ENCODE measurements around the gene TRPM2.

TRPM2 gene

DNA sequence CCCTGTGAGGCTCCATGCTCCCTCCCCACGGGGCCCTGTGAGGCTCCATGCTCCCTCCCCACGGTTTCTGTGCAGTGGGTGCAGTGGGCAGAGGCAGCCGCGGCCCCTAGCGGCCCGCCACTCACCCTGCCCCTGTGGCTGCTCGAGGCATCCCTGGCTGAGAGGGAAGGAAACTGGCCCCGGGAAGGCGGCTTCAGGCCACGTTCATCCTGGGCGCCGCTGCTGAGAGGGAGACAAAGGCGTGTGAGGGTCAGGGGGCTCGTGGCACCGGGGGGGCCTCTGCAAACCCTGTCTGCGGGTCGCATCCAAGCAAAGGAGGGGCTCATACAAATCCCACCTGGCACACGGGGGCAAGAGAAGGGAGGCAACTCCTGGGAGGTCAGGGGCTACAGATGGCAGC, 22.7 kb upstream of the TRPM2 start:
- Histone ChIP-seq H3K4me3 (ENCODE audit: low read length) (no peak overlapping the region), H3K27ac (ENCODE audit: low read depth, low read length) (no peak overlapping the region), H3K36me3 (ENCODE audit: insufficient read depth, low read length) (peaks cover 11% of the 10 kb centered on the region; the same call in 1 of the 2 replicates), H3K9ac (ENCODE audit: low read depth, low read length) (no peak overlapping the region), H3K27me3 (ENCODE audit: insufficient read depth, low read length) (no peaks in the 10 kb centered on the region), H3K9me3 (ENCODE audit: insufficient read depth, low read depth, low read length) (no peaks in the 10 kb centered on the region), H3K4me1 (ENCODE audit: insufficient read depth, low read length) (no peaks in the 10 kb centered on the region)
- 92% methylated on average over 18 of the region's 18 CpGs for WGBS

DNA sequence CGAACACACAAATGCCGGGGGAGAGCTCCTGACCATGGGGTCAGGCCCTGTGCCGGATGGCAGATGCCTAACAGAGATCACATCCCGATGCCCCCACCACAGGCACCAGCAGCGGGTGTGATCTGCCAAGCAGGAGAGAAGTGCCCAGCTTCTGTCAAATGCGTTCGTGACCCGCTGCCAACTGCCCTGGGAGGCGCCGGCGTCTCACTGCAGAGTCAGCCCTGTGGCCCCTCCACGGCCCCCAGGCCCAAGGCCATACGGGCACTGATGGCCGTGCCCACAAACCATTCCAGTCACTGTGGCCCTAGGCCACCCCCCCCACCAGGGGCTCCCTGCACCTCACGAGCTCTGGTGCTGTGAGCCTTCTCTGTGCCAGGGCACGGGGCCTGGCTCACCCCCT, 22.2 kb upstream of the TRPM2 start:
- peaks cover 9% of the 10 kb centered on the region for H3K36me3 ChIP-seq (ENCODE audit: insufficient read depth, low read length)
- WGBS = 92% methylated on average over 16 of the region's 16 CpGs
- no peak overlapping the region for H3K4me3 ChIP-seq (ENCODE audit: low read length)
- H3K27me3 ChIP-seq (ENCODE audit: insufficient read depth, low read length) = no peaks in the 10 kb centered on the region
- H3K9ac ChIP-seq (ENCODE audit: low read depth, low read length) = no peak overlapping the region
- no peaks in the 10 kb centered on the region for H3K4me1 ChIP-seq (ENCODE audit: insufficient read depth, low read length)
- no peaks in the 10 kb centered on the region for H3K9me3 ChIP-seq (ENCODE audit: insufficient read depth, low read depth, low read length)
- no peak overlapping the region for H3K27ac ChIP-seq (ENCODE audit: low read depth, low read length)

DNA sequence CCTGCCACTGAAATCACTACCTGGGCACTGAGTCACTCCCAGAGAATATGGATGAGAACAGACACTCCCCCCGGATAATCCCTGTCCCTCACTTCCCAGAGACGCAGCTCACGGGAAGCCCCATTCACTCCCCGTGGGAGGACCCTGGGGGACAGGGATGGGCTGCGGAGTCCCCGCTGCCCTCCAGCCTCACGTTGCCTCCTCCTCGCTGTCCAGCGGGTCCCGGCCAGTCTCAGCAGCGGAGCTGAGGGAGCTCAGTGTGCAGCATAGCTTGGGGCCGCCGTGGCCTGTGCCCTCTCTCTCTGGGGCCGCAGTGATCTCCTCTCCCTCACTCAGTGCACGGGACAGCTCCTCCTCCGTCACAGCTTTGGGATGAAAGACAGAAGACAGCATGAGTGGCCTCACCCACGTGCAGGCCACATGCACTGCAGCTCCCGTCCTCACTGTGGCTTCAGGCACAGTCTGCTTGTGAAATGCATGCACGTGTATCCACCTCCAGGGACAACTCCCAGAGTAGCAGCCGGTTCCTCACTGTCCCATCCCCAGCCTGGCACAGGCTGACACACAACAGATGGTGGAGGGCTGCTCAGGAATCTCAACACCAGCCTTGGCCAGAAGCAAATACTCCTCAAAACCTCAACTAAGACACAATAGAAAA, 21.6 kb upstream of the TRPM2 start:
- Histone ChIP-seq H3K9me3 (ENCODE audit: insufficient read depth, low read depth, low read length) (no peaks in the 10 kb centered on the region), H3K36me3 (ENCODE audit: insufficient read depth, low read length) (peaks cover 10% of the 10 kb centered on the region), H3K9ac (ENCODE audit: low read depth, low read length) (no peak overlapping the region), H3K4me3 (ENCODE audit: low read length) (no peak overlapping the region), H3K27ac (ENCODE audit: low read depth, low read length) (no peak overlapping the region), H3K4me1 (ENCODE audit: insufficient read depth, low read length) (no peaks in the 10 kb centered on the region), H3K27me3 (ENCODE audit: insufficient read depth, low read length) (no peaks in the 10 kb centered on the region)
- 89% methylated on average over 20 of the region's 20 CpGs for WGBS

DNA sequence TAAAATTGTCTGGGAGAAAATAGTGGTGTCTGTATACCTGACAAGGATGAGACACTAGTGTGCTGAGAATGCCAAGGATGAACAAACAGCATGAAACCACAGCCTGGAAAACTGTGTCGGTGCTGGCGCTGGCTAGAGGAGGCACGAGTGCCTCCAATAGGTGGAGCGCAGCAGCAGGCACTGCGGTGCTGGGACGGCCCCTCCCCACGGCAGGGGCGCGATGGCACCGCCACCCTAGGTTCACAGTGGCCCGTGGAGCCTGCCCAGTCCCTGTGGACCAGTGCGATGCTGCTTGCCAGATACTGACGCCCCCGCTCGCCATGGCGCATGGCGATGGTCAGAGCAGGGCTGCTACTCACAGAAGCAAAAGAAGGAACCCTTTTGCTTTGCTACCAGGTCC, 21.0 kb upstream of the TRPM2 start:
- peaks cover 13% of the 10 kb centered on the region; the same call in 1 of the 2 replicates for H3K36me3 ChIP-seq (ENCODE audit: insufficient read depth, low read length)
- no peaks in the 10 kb centered on the region for H3K4me1 ChIP-seq (ENCODE audit: insufficient read depth, low read length)

DNA sequence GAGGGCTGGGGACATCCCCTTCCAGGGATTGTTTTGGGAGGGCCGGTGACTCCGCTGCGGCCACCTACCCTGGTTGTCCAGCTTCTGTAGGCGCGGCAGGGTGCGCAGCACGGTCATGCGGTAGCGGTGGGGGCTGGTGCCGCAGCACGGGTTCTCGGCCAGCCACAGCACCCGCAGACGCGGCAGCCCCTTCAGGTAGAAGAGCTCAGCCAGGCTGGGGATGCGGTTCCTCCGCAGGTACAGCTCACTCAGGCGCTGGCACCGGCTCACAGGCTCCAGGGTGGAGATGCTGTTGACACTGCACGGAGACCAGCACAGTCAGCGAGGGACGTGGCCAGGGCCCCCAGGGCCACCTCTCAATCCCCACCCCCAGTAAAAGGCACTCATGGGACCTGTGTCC, 20.5 kb upstream of the TRPM2 start:
- Histone ChIP-seq H3K4me1 (ENCODE audit: insufficient read depth, low read length) (no peaks in the 10 kb centered on the region), H3K27ac (ENCODE audit: low read depth, low read length) (no peak overlapping the region), H3K9ac (ENCODE audit: low read depth, low read length) (no peak overlapping the region), H3K9me3 (ENCODE audit: insufficient read depth, low read depth, low read length) (no peaks in the 10 kb centered on the region), H3K36me3 (ENCODE audit: insufficient read depth, low read length) (peaks cover 10% of the 10 kb centered on the region; the same call in 1 of the 2 replicates), H3K4me3 (ENCODE audit: low read length) (no peak overlapping the region), H3K27me3 (ENCODE audit: insufficient read depth, low read length) (no peaks in the 10 kb centered on the region)
- WGBS = 95% methylated on average over 22 of the region's 22 CpGs

More for the DNA sequence above, 21.0 kb upstream of the TRPM2 start:
- H3K27me3 ChIP-seq (ENCODE audit: insufficient read depth, low read length) = no peaks in the 10 kb centered on the region
- H3K4me3 ChIP-seq (ENCODE audit: low read length) = no peak overlapping the region
- no peak overlapping the region for H3K9ac ChIP-seq (ENCODE audit: low read depth, low read length)
- 93% methylated on average over 17 of the region's 17 CpGs for WGBS
- no peak overlapping the region for H3K27ac ChIP-seq (ENCODE audit: low read depth, low read length)
- H3K9me3 ChIP-seq (ENCODE audit: insufficient read depth, low read depth, low read length) = no peaks in the 10 kb centered on the region

DNA sequence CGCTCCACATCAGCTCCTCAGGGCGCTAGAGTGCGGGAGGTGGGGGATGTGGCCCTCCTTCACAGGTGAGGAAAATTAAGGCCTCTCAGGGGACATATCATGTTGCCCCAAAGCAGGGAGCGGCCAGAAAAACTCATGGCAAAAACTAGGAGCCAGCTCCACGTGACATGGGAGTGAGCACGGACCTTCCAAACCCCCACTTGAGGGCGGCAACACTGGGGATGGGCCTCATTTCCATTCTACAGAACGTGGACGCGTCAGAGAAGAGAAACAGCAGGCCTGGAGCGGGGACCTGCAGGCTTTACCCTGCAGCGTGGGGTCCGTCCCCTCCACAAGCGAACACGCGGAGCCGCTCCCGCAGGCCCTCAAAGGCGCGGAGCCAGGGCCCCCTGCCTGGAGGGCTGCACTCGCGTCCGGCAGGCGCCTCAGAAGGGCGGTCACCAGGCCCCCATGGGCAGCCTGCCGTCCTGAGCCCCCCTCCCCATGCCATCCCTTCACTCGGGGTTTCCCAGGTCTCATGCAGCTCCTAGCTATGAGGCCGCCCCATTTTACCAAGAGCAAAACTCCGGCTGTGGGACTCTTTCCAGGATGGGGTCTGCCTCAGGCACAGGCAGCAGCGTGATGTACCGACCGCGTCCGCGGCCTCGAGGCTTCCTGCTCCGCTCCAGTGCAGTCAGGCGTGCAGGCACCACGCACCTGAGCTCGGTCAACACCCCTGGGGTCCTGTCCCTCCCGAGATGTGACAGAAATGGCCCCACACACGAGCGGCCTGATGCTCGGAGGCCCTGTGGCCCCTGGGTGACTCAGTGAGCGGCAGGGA, 19.7 kb upstream of the TRPM2 start:
- 89% methylated on average over 45 of the region's 45 CpGs for WGBS
- Histone ChIP-seq H3K27me3 (ENCODE audit: insufficient read depth, low read length) (no peaks in the 10 kb centered on the region), H3K27ac (ENCODE audit: low read depth, low read length) (no peak overlapping the region), H3K36me3 (ENCODE audit: insufficient read depth, low read length) (peaks cover 10% of the 10 kb centered on the region; the same call in 1 of the 2 replicates), H3K4me3 (ENCODE audit: low read length) (no peak overlapping the region), H3K4me1 (ENCODE audit: insufficient read depth, low read length) (no peaks in the 10 kb centered on the region), H3K9me3 (ENCODE audit: insufficient read depth, low read depth, low read length) (no peaks in the 10 kb centered on the region), H3K9ac (ENCODE audit: low read depth, low read length) (no peak overlapping the region)

DNA sequence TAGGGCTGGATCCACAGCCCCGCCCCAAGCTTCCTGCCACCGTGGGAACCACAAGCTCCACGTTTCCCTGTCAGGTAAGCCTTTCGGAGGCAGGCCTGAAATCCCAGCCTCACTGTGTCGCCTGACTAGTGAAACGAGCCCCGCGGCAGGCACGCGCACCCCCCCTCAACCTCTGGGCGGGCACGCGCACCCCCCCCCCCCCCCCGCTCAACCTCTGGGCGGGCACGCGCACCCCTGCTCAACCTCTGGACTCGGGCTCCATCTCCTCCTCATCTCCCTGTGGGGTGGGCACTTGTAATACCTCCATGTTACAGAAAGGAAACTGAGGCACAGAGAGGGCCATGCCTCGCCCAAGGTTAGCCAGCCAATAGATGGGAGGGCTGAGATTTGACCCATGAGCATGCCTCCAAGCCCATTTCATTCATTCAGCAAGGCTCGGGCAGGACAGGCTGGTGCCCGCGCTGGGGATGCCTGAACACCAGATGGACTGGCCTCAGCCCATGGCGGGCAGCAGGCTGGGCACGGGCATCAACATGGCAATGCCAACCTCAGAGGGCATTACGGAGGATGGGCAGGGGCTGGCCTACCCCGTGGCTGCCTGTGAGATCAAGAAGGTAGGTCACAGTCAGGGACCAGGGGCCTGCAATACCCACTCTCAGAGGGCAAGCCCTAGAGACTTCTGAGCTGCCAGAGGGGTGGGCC, 18.9 kb upstream of the TRPM2 start:
- Histone ChIP-seq H3K9me3 (ENCODE audit: insufficient read depth, low read depth, low read length) (no peaks in the 10 kb centered on the region), H3K27me3 (ENCODE audit: insufficient read depth, low read length) (no peaks in the 10 kb centered on the region), H3K36me3 (ENCODE audit: insufficient read depth, low read length) (peaks cover 10% of the 10 kb centered on the region; the same call in 1 of the 2 replicates), H3K4me3 (ENCODE audit: low read length) (no peak overlapping the region), H3K4me1 (ENCODE audit: insufficient read depth, low read length) (no peaks in the 10 kb centered on the region), H3K9ac (ENCODE audit: low read depth, low read length) (no peak overlapping the region), H3K27ac (ENCODE audit: low read depth, low read length) (no peak overlapping the region)
- 91% methylated on average over 19 of the region's 26 CpGs for WGBS

DNA sequence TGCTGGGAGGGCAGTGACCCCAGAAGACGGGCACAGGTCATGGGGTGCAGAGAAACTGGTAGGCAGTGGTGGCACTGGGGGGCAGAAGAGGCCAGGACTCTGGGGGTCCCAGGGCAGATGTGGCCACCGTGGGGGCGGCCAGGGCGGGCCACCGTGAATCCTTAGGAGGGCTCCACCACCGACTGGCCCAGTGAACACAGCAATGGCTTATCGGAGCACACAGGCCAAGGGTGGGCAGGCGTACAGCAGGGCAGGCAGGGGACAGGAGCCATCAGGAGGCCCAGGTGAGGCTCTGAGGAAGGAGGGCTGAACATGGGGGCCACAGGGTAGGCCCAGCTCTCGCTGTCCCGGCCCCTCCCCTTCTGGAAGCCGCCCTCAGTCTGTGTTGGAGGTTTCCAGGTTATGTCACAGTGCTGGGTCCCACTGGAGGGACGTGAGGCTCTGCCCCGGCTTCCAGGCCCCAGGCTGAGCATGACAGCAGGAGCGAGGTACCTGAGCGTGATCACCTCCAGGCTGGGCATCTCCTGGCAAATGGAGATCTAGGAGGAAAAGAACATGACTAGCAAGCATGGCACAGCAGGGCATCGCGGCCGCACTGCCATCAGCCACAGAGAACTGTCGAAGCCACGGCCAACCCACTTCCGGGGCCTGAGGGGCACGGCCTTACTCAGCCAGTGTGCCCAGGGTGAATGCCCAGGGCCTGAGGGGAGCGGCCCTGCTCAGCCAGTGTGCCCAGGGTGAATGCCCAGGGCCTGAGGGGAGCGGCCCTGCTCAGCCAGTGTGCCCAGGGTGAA, 18.0 kb upstream of the TRPM2 start:
- Histone ChIP-seq H3K4me1 (ENCODE audit: insufficient read depth, low read length) (peaks cover 5% of the 10 kb centered on the region; the same call in 1 of the 2 replicates), H3K9me3 (ENCODE audit: insufficient read depth, low read depth, low read length) (no peaks in the 10 kb centered on the region)

DNA sequence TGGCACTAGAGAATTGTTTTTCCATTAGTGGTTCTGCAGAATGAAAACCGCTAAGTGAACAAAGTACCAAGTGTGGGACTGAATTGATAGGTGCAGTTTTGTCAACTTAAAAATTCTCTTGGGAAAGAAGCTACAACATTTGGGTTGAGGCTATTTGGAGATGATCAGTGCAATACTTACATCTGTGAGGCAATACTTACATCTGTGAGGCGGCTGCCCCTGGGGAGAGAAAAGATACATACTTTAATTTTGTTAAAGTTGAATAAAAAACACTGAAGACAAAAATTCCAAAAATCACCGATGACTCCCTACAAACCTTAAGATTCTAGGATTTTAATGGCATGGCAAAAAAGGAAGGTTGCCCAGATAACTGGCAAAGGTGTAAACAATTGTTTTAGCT, 16.0 kb upstream of the TRPM2 start:
- Histone ChIP-seq H3K27me3 (ENCODE audit: insufficient read depth, low read length) (no peaks in the 10 kb centered on the region), H3K27ac (ENCODE audit: low read depth, low read length) (no peak overlapping the region), H3K36me3 (ENCODE audit: insufficient read depth, low read length) (peaks cover 10% of the 10 kb centered on the region; the same call in 1 of the 2 replicates), H3K9me3 (ENCODE audit: insufficient read depth, low read depth, low read length) (no peaks in the 10 kb centered on the region), H3K4me3 (ENCODE audit: low read length) (no peak overlapping the region), H3K4me1 (ENCODE audit: insufficient read depth, low read length) (peaks cover 11% of the 10 kb centered on the region), H3K9ac (ENCODE audit: low read depth, low read length) (no peak overlapping the region)
- WGBS = 88% methylated on average over 1 of the region's 3 CpGs

More for the DNA sequence above, 18.0 kb upstream of the TRPM2 start:
- Histone ChIP-seq H3K36me3 (ENCODE audit: insufficient read depth, low read length) (peaks cover 10% of the 10 kb centered on the region; the same call in 1 of the 2 replicates), H3K27ac (ENCODE audit: low read depth, low read length) (no peak overlapping the region), H3K9ac (ENCODE audit: low read depth, low read length) (no peak overlapping the region), H3K4me3 (ENCODE audit: low read length) (no peak overlapping the region), H3K27me3 (ENCODE audit: insufficient read depth, low read length) (no peaks in the 10 kb centered on the region)
- 91% methylated on average over 23 of the region's 24 CpGs for WGBS

DNA sequence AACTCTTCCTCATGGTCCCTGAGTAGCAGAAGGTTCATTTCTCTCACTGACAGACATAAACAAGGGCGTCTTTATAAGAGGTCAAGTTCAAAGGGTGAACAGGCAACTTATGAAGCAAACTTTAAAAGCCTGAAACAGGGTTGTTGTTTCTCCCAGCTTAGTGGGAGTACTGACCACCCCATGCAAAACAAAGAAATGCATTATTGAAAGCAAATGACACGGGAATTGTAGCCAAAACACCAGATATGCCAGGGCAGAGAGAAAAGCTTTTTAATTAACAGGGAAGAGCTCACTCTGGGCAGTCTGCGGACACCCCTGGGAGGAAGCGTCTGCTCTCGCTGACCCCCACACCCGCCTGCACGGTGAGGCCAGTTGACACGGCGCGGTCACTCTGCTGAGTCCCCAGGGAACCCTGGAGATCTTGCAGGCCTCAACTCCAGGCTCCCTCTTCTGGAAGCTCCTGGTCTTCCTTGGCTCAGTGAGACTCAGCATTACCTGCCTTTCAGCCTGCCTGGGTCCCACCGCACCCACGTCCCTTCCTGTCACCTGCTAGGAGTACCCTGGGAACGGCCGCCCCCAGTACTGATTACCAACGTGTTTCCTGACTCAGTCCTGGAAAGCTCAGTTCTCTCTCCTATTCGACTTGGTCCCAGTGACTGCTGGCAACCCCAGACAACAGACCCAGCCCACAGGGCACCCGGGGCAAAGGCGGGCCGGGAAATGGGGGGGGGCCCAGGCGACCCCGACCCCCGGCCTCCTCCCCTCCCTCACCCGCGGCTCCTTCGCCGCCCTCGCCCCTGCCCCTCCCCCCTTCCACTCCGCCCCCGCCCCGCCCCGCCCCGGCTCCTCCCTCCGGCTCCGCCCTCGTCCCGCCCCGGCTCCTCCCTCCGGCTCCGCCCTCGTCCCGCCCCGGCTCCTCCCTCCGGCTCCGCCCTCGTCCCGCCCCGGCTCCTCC, 15.2 kb upstream of the TRPM2 start:
- Histone ChIP-seq H3K27ac (ENCODE audit: low read depth, low read length) (peak overlapping the region; percentile 47; the same call in 1 of the 2 replicates), H3K9ac (ENCODE audit: low read depth, low read length) (peak overlapping the region; percentile 41; the same call in 1 of the 2 replicates), H3K4me3 (ENCODE audit: low read length) (peak overlapping the region; percentile 63), H3K27me3 (ENCODE audit: insufficient read depth, low read length) (no peaks in the 10 kb centered on the region), H3K36me3 (ENCODE audit: insufficient read depth, low read length) (peaks cover 10% of the 10 kb centered on the region; the same call in 1 of the 2 replicates), H3K9me3 (ENCODE audit: insufficient read depth, low read depth, low read length) (no peaks in the 10 kb centered on the region), H3K4me1 (ENCODE audit: insufficient read depth, low read length) (peaks cover 14% of the 10 kb centered on the region)
- 20% methylated on average over 24 of the region's 47 CpGs for WGBS
